ENCODE measurements around the gene GP1BA. TPM values are rescaled to one million over a fixed set of nuclear protein-coding genes. Genes with fewer than 3 reads are reported as not detected.
"Not testable (repeated sequence)": the region's sequence is repeated elsewhere in the genome, so short reads cannot be mapped to it uniquely, and the experiment has no call there.

GP1BA gene
- total and polyA plus RNA-seq, 2 of the 8 experiments (the other 6 are each of a cell fraction or from before 2014, with no cell fraction given) = not detected

- no peak for TF ChIP-seq USF2 (IDR thresholded peaks at IDR 0.05; ENCODE audit: low read length)
- no peak for TF ChIP-seq SRF (IDR thresholded peaks at IDR 0.05; ENCODE audit: low read depth, low read length)
These were observed 28.8 kb upstream of the GP1BA start, which contains the start of gene CHRNE (continued) for GRCh38 chr17:4903051-4903818.

DNA sequence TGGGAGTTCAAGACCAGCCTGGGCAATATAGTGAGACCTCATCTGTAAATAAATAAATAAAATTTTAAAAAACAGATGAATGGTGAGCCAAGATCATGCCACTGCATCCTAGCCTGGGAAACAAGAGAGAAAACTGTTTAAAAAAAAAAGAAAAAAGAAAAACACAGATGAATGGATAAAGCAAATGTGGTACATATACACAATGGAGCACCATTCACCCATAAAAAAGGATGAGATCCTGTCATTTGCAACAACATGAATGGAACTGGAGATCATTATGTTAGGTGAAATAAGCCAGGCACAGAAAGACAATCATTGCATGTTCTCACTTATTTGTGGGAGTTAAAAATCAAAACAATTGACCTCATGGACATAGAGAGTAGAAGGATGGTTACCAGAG is 25.4 kb upstream of the GP1BA start:
- not testable (repeated sequence) for H2BK120ac ChIP-seq (replicated peaks; ENCODE audit: low read depth, low read length); FAIRE-seq; H3K27ac ChIP-seq (ENCODE audit: low read depth, low read length); H3K79me1 ChIP-seq (ENCODE audit: low read depth, low read length); H2BK20ac ChIP-seq (ENCODE audit: low read length); H4K20me1 ChIP-seq (replicated peaks in 1 of 2; ENCODE audit: control insufficient read depth in 1 of 2, insufficient read depth in 2 of 2, low read length in 2 of 2); H3K36me3 ChIP-seq (ENCODE audit: control insufficient read depth in 2 of 4, insufficient read depth in 4 of 4, low read length in 3 of 4); H3K18ac ChIP-seq (ENCODE audit: extremely low read depth, low read length); H3K23ac ChIP-seq (ENCODE audit: insufficient read length); H3K79me2 ChIP-seq (ENCODE audit: control insufficient read depth in 1 of 2, insufficient read depth in 2 of 2, low read length in 2 of 2); H4K91ac ChIP-seq (replicated peaks; ENCODE audit: insufficient read length, low read length); H3K9me3 ChIP-seq (ENCODE audit: insufficient read depth in 2 of 2, low read depth in 1 of 2, low read length in 1 of 2); H3K27me3 ChIP-seq (replicated peaks in 1 of 4; ENCODE audit: control insufficient read depth in 3 of 4, extremely low read depth in 1 of 4, insufficient read depth in 3 of 4, low read length in 3 of 4); H3K23me2 ChIP-seq (ENCODE audit: low read depth, low read length); H3K4me2 ChIP-seq (ENCODE audit: insufficient read depth in 1 of 2, low read depth in 2 of 2, low read length in 2 of 2); H3K4me3 ChIP-seq (ENCODE audit: extremely low read depth in 1 of 4, insufficient read depth in 2 of 4, low read depth in 3 of 4, low read length in 4 of 4); H2BK5ac ChIP-seq (ENCODE audit: low read depth, low read length); H4K5ac ChIP-seq (ENCODE audit: insufficient read length, low read depth, low read length); H3K4ac ChIP-seq (replicated peaks; ENCODE audit: insufficient read length, low read depth, low read length); H3K9ac ChIP-seq (replicated peaks in 1 of 4; ENCODE audit: extremely low read depth in 1 of 4, low read depth in 3 of 4, low read length in 3 of 4); H3K14ac ChIP-seq (ENCODE audit: insufficient read length); H3K56ac ChIP-seq (replicated peaks; ENCODE audit: insufficient read length, low read depth, low read length); DNase-seq (ENCODE audit: low read depth in 1 of 2, low spot score in 2 of 2); H2BK15ac ChIP-seq (ENCODE audit: low read length); H2BK12ac ChIP-seq (ENCODE audit: low read depth, low read length); H2AK5ac ChIP-seq (ENCODE audit: low read depth, low read length); H4K8ac ChIP-seq (ENCODE audit: extremely low read depth, insufficient read depth, low read length); H2AFZ ChIP-seq (ENCODE audit: low read length)
- CTCF ChIA-PET (ENCODE audit: partially characterized antibody) = interaction anchor here (0.7 kb wide), 1 partner anchor 131 kb away, joined by 3 read pairs; no protein-coding TSS in a partner anchor
- H3K4me1 ChIP-seq (replicated peaks in 1 of 4; ENCODE audit: control insufficient read depth in 3 of 4, insufficient read depth in 4 of 4, low read length in 3 of 4) = peaks cover 3 to 14% (median 4%) of the 10 kb centered on the region in 4 experiments; a peak in 6 of 7 replicates
- POLR2A ChIA-PET (ENCODE audit: partially characterized antibody) = interaction anchor here (2.1 kb wide), 1 partner anchor 40 kb away, joined by 7 read pairs; no protein-coding TSS in a partner anchor
